ENCODE results near the gene GAB4.

DNA sequence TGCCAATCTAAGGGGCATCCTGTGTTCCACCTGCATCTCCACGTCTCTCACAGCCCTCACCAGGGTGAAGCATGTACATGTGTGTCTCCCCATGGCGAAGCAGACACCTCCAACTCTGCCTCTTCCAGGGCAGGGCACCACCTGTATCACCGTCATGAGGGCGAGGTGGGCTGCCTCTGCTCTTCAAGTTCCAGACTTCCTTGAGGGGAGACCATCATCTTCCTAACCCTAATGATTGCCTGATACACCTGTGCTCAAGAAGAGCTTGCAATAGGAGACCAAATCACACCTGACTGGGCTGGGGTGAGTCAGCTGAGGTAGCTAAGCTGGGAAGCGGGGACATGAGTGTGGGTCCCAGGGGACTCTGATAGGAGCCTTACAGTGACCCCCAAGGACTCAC, 43.7 kb downstream of the GAB4 start:
- TF ChIP-seq EZH2 (optimal IDR thresholded peaks at IDR 0.05; ENCODE audit: low read depth, low read length), result no peak
- TF ChIP-seq, protein P1, sequence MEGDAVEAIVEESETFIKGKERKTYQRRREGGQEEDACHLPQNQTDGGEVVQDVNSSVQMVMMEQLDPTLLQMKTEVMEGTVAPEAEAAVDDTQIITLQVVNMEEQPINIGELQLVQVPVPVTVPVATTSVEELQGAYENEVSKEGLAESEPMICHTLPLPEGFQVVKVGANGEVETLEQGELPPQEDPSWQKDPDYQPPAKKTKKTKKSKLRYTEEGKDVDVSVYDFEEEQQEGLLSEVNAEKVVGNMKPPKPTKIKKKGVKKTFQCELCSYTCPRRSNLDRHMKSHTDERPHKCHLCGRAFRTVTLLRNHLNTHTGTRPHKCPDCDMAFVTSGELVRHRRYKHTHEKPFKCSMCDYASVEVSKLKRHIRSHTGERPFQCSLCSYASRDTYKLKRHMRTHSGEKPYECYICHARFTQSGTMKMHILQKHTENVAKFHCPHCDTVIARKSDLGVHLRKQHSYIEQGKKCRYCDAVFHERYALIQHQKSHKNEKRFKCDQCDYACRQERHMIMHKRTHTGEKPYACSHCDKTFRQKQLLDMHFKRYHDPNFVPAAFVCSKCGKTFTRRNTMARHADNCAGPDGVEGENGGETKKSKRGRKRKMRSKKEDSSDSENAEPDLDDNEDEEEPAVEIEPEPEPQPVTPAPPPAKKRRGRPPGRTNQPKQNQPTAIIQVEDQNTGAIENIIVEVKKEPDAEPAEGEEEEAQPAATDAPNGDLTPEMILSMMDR (IDR thresholded peaks at IDR 0.05; ENCODE audit: low read length), result no peak

Data from MM.1S (cell line).